ENCODE measurements around the gene SLC9A1. TPM values are rescaled to one million over a fixed set of nuclear protein-coding genes. Genes with fewer than 3 reads are reported as not detected.

The SLC9A1 gene
- polyA plus RNA-seq, 1 donor (not counting 4 experiments of a cell fraction or from before 2014, with no cell fraction given): 12.4 TPM

GRCh38 chr1:27108588-27108987, 46.3 kb downstream of the SLC9A1 start:
- Histone ChIP-seq H4K20me1 (ENCODE audit: control insufficient read depth, extremely low read depth, insufficient read depth, low read length) (peaks cover 3% of the 10 kb centered on the region), H3K79me2 (ENCODE audit: control insufficient read depth, insufficient read depth, low read length) (peaks cover 31% of the 10 kb centered on the region), H3K27ac (ENCODE audit: control insufficient read depth, insufficient read depth, low read length) (no peak overlapping the region), H3K4me1 (ENCODE audit: control insufficient read depth, extremely low read depth, insufficient read depth, low read length) (peaks cover 30% of the 10 kb centered on the region), H3K27me3 (ENCODE audit: control insufficient read depth, extremely low read depth, insufficient read depth, low read length) (no peaks in the 10 kb centered on the region), H3K4me2 (ENCODE audit: control insufficient read depth, extremely low read depth, insufficient read depth, low read depth, low read length) (no peak overlapping the region), H3K4me3 (ENCODE audit: control insufficient read depth in 2 of 3, extremely low read depth in 1 of 3, insufficient read depth in 2 of 3, low read depth in 1 of 3, low read length in 3 of 3) (no peak overlapping the region), H3K9me1 (ENCODE audit: control insufficient read depth, extremely low read depth, insufficient read depth, low read length) (no peaks in the 10 kb centered on the region), H3K9ac (ENCODE audit: control insufficient read depth, extremely low read depth, insufficient read depth, low read length) (no peak overlapping the region), H3K36me3 (ENCODE audit: control insufficient read depth in 2 of 2, extremely low read depth in 1 of 2, insufficient read depth in 2 of 2, low read length in 2 of 2) (peaks cover 8 to 42% of the 10 kb centered on the region in 2 experiments), H2AFZ (ENCODE audit: control insufficient read depth, low read length) (no peak overlapping the region), H3K9me3 (ENCODE audit: control insufficient read depth, low read depth, low read length) (no peaks in the 10 kb centered on the region)
- DNase-seq (ENCODE audit: low read depth, low spot score) (no peak), FAIRE-seq (no peak)
- dilution Hi-C loops (cut with MboI; ENCODE audit: extremely low pct_ligation_motif_present, low sequenced_read_pairs): no loop called here
- no peak for TF ChIP-seq EZH2 (IDR thresholded peaks at IDR 0.05; ENCODE audit: low read length)
- TF ChIP-seq, protein P1, sequence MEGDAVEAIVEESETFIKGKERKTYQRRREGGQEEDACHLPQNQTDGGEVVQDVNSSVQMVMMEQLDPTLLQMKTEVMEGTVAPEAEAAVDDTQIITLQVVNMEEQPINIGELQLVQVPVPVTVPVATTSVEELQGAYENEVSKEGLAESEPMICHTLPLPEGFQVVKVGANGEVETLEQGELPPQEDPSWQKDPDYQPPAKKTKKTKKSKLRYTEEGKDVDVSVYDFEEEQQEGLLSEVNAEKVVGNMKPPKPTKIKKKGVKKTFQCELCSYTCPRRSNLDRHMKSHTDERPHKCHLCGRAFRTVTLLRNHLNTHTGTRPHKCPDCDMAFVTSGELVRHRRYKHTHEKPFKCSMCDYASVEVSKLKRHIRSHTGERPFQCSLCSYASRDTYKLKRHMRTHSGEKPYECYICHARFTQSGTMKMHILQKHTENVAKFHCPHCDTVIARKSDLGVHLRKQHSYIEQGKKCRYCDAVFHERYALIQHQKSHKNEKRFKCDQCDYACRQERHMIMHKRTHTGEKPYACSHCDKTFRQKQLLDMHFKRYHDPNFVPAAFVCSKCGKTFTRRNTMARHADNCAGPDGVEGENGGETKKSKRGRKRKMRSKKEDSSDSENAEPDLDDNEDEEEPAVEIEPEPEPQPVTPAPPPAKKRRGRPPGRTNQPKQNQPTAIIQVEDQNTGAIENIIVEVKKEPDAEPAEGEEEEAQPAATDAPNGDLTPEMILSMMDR (optimal IDR thresholded peaks at IDR 0.05 in 1 of 3, IDR thresholded peaks at IDR 0.05 in 1 of 3, conservative IDR thresholded peaks at IDR 0.05 in 1 of 3; ENCODE audit: extremely low read depth in 1 of 3, insufficient read depth in 2 of 3, low read length in 3 of 3): no peak

- Histone ChIP-seq H3K9me3 (ENCODE audit: control insufficient read depth, low read depth, low read length) (no peaks in the 10 kb centered on the region), H3K27ac (ENCODE audit: control insufficient read depth, insufficient read depth, low read length) (no peak overlapping the region), H3K4me2 (ENCODE audit: control insufficient read depth, extremely low read depth, insufficient read depth, low read depth, low read length) (no peak overlapping the region), H3K36me3 (ENCODE audit: control insufficient read depth in 2 of 2, extremely low read depth in 1 of 2, insufficient read depth in 2 of 2, low read length in 2 of 2) (peaks cover 14 to 52% of the 10 kb centered on the region in 2 experiments), H3K4me3 (ENCODE audit: control insufficient read depth in 2 of 3, extremely low read depth in 1 of 3, insufficient read depth in 2 of 3, low read depth in 1 of 3, low read length in 3 of 3) (no peak overlapping the region), H3K27me3 (ENCODE audit: control insufficient read depth, extremely low read depth, insufficient read depth, low read length) (no peaks in the 10 kb centered on the region), H2AFZ (ENCODE audit: control insufficient read depth, low read length) (no peak overlapping the region), H3K9ac (ENCODE audit: control insufficient read depth, extremely low read depth, insufficient read depth, low read length) (no peak overlapping the region), H3K4me1 (ENCODE audit: control insufficient read depth, extremely low read depth, insufficient read depth, low read length) (peaks cover 21% of the 10 kb centered on the region), H4K20me1 (ENCODE audit: control insufficient read depth, extremely low read depth, insufficient read depth, low read length) (peaks cover 3% of the 10 kb centered on the region), H3K9me1 (ENCODE audit: control insufficient read depth, extremely low read depth, insufficient read depth, low read length) (no peaks in the 10 kb centered on the region), H3K79me2 (ENCODE audit: control insufficient read depth, insufficient read depth, low read length) (peaks cover 30% of the 10 kb centered on the region)
- dilution Hi-C loops (cut with MboI; ENCODE audit: extremely low pct_ligation_motif_present, low sequenced_read_pairs): no loop called here
- no peak for FAIRE-seq
- TF ChIP-seq EZH2 (IDR thresholded peaks at IDR 0.05; ENCODE audit: low read length): no peak
- TF ChIP-seq, protein P1 (optimal IDR thresholded peaks at IDR 0.05 in 1 of 3, IDR thresholded peaks at IDR 0.05 in 1 of 3, conservative IDR thresholded peaks at IDR 0.05 in 1 of 3; ENCODE audit: extremely low read depth in 1 of 3, insufficient read depth in 2 of 3, low read length in 3 of 3): no peak
- DNase-seq (ENCODE audit: low read depth, low spot score): no peak
Observed at GRCh38 chr1:27106561-27107323, 48.2 kb downstream of the SLC9A1 start.

Measured in keratinocyte (primary cell).